SK-N-SH treated with all-trans-retinoic acid at 6 μM for 48 hours (cell line): ENCODE results near the gene ZFYVE19.

Experiments
- ATAC-seq: fragments of 200-7000 bp; cut with Tn5 transposase; 3 replicates; pipeline ENCODE4 v1.9.1; 2020; ENCODE audit warnings: mild to moderate bottlenecking, moderate library complexity
- ARNTL ChIP-seq: fragments of 450-650 bp; formaldehyde crosslinking; IDR thresholded peaks from 2 replicates; pipeline ENCODE4 v1.5.0; 2020; ENCODE audit warnings: low read depth, mild to moderate bottlenecking, moderate library complexity, borderline replicate concordance
- BACH2 ChIP-seq: fragments of 250-450 bp; sonication (Bioruptor Pico); IDR thresholded peaks from 2 replicates; pipeline ENCODE4 v1.9.0; 2021; ENCODE audit warnings: mild to moderate bottlenecking, borderline replicate concordance
- CSDC2 ChIP-seq: fragments of 250-450 bp; sonication (Bioruptor Pico); IDR thresholded peaks from 2 replicates; pipeline ENCODE4 v1.5.0; 2020; ENCODE audit warnings: mild to moderate bottlenecking, moderate library complexity
- ESRRG ChIP-seq: fragments of 250-450 bp; sonication (Bioruptor Pico); IDR thresholded peaks from 2 replicates; pipeline ENCODE4 v1.6.1; 2021; ENCODE audit warnings: mild to moderate bottlenecking
- GLIS3 ChIP-seq: fragments of 250-450 bp; sonication (Bioruptor Pico); IDR thresholded peaks from 2 replicates; pipeline ENCODE4 v1.5.0; 2020; ENCODE audit warnings: mild to moderate bottlenecking, moderate library complexity
- ISL1 ChIP-seq: fragments of 250-450 bp; sonication (Bioruptor Pico); IDR thresholded peaks from 2 replicates; pipeline ENCODE4 v2.1.2; 2022; ENCODE audit warnings: mild to moderate bottlenecking, moderate library complexity
- OSR1 ChIP-seq: fragments of 250-450 bp; sonication (Bioruptor Pico); IDR thresholded peaks from 2 replicates; pipeline ENCODE4 v1.8.0; 2022; ENCODE audit warnings: moderate library complexity, mild to moderate bottlenecking, inconsistent platforms
- RARB ChIP-seq: fragments of 250-450 bp; sonication (Bioruptor Pico); IDR thresholded peaks from 2 replicates; pipeline ENCODE4 v1.8.0; 2021; ENCODE audit warnings: mild to moderate bottlenecking, moderate library complexity
- SNAI2 ChIP-seq: fragments of 250-450 bp; sonication (Bioruptor Pico); IDR thresholded peaks from 2 replicates; pipeline ENCODE4 v1.5.0; 2020; ENCODE audit warnings: mild to moderate bottlenecking, moderate library complexity
- TCF4 ChIP-seq: fragments of 250-450 bp; sonication (Bioruptor Pico); IDR thresholded peaks from 2 replicates; pipeline ENCODE4 v1.8.0; 2021; ENCODE audit warnings: mild to moderate bottlenecking, moderate library complexity, borderline replicate concordance
- TOX ChIP-seq: fragments of 250-450 bp; sonication (Bioruptor Pico); IDR thresholded peaks from 2 replicates; pipeline ENCODE4 v1.8.0; 2021; ENCODE audit warnings: mild to moderate bottlenecking, moderate library complexity, borderline replicate concordance
- ZC3H10 ChIP-seq: fragments of 250-450 bp; sonication (Bioruptor Pico); IDR thresholded peaks from 2 replicates; pipeline ENCODE4 v1.5.1; 2021; ENCODE audit warnings: mild to moderate bottlenecking, moderate library complexity
- ZFP3 ChIP-seq: fragments of 250-450 bp; sonication (Bioruptor Pico); IDR thresholded peaks from 2 replicates; pipeline ENCODE4 v1.5.0; 2020; ENCODE audit warnings: mild to moderate bottlenecking, moderate library complexity
- ZFP30 ChIP-seq: fragments of 450-650 bp; formaldehyde crosslinking; IDR thresholded peaks from 2 replicates; pipeline ENCODE4 v1.5.0; 2022; ENCODE audit warnings: mild to moderate bottlenecking, moderate library complexity
- ZNF565 ChIP-seq: fragments of 450-650 bp; formaldehyde crosslinking; conservative IDR thresholded peaks from 2 replicates; pipeline ENCODE4 v1.5.0; 2020; ENCODE audit warnings: low read depth, mild to moderate bottlenecking, moderate library complexity
- ZNF70 ChIP-seq: fragments of 450-650 bp; formaldehyde crosslinking; IDR thresholded peaks from 2 replicates; pipeline ENCODE4 v1.5.0; 2020; ENCODE audit warnings: mild to moderate bottlenecking, moderate library complexity
- ZNF8 ChIP-seq: fragments of 450-650 bp; formaldehyde crosslinking; IDR thresholded peaks from 2 replicates; pipeline ENCODE4 v1.5.0; 2020; ENCODE audit warnings: mild to moderate bottlenecking, moderate library complexity
- TF ChIP-seq, protein P1 (sequence below): fragments of 250-450 bp; sonication (Bioruptor Pico); IDR thresholded peaks from 2 replicates; pipeline ENCODE4 v1.8.0; 2021; ENCODE audit warnings: low read depth, mild to moderate bottlenecking, moderate library complexity, borderline replicate concordance
- TF ChIP-seq, protein P2 (sequence below): fragments of 250-450 bp; sonication (Bioruptor Pico); IDR thresholded peaks from 2 replicates; pipeline ENCODE4 v1.5.1; 2020; ENCODE audit warnings: low read depth, mild to moderate bottlenecking, moderate library complexity
- TF ChIP-seq, protein P3 (sequence below): fragments of 250-450 bp; sonication (Bioruptor Pico); IDR thresholded peaks from 2 replicates; pipeline ENCODE4 v1.8.0; 2020; ENCODE audit warnings: mild to moderate bottlenecking, moderate library complexity, borderline replicate concordance
- TF ChIP-seq, protein P4 (sequence below): fragments of 250-450 bp; sonication (Bioruptor Pico); IDR thresholded peaks from 2 replicates; pipeline ENCODE4 v1.5.0; 2020; ENCODE audit warnings: mild to moderate bottlenecking, moderate library complexity

The ZFYVE19 gene

DNA sequence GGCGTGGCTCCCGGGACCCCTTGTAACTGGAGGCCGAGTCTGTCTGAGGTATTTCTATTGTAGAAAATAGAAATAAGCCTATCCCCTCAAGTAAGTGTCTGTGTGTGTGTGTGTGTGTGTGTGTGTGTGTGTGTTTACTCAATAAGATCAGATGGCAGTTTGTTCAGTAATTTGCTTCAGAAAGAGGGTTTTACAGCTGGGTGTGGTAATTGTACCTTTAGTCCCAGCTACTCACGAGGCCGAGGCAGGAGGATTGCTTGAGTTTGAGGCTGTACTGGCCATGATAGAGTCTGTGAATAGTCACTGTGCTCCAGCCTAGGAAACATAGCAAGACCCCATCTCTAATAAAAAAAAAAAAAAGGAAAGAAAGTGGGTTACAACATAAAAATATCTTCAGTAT is 45.6 kb downstream of the ZFYVE19 start (continued):
- no peak for TF ChIP-seq ARNTL (CRISPR knock-in tag)
- no peak for TF ChIP-seq ZC3H10
- no peak for TF ChIP-seq ISL1 (CRISPR knock-in tag)
- TF ChIP-seq, protein P1, sequence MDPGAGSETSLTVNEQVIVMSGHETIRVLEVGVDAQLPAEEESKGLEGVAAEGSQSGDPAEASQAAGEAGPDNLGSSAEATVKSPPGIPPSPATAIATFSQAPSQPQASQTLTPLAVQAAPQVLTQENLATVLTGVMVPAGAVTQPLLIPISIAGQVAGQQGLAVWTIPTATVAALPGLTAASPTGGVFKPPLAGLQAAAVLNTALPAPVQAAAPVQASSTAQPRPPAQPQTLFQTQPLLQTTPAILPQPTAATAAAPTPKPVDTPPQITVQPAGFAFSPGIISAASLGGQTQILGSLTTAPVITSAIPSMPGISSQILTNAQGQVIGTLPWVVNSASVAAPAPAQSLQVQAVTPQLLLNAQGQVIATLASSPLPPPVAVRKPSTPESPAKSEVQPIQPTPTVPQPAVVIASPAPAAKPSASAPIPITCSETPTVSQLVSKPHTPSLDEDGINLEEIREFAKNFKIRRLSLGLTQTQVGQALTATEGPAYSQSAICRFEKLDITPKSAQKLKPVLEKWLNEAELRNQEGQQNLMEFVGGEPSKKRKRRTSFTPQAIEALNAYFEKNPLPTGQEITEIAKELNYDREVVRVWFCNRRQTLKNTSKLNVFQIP, result no peak
- TF ChIP-seq ZFP30 (CRISPR knock-in tag), result no peak
- TF ChIP-seq RARB (CRISPR knock-in tag), result no peak
- no peak for TF ChIP-seq ZFP3 (CRISPR knock-in tag)
- TF ChIP-seq OSR1 (CRISPR knock-in tag), result no peak
- TF ChIP-seq ZNF70, result no peak

DNA sequence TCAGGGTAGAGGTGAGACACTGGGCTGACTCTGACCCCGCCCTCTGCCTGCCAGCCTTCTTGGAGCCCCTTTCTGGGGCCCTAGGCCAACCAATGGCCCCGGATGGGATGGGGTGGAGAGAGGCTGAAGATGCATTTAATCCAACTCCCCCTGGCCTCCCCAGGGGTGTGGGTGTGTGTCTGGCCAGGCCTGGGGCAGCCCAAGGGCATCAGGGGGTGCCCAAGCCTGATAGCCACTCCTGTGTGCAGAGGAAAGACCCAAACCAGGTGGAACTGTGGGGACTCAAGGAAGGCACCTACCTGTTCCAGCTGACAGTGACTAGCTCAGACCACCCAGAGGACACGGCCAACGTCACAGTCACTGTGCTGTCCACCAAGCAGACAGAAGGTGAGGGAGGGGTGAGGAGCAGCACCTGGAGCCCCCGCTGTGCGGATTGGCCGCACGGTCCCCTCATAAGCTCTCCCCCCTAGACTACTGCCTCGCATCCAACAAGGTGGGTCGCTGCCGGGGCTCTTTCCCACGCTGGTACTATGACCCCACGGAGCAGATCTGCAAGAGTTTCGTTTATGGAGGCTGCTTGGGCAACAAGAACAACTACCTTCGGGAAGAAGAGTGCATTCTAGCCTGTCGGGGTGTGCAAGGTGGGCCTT is 46.5 kb downstream of the ZFYVE19 start:
- TF ChIP-seq, protein P2, sequence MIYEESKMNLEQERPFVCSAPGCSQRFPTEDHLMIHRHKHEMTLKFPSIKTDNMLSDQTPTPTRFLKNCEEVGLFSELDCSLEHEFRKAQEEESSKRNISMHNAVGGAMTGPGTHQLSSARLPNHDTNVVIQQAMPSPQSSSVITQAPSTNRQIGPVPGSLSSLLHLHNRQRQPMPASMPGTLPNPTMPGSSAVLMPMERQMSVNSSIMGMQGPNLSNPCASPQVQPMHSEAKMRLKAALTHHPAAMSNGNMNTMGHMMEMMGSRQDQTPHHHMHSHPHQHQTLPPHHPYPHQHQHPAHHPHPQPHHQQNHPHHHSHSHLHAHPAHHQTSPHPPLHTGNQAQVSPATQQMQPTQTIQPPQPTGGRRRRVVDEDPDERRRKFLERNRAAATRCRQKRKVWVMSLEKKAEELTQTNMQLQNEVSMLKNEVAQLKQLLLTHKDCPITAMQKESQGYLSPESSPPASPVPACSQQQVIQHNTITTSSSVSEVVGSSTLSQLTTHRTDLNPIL, result no peak
- TF ChIP-seq, protein P3, sequence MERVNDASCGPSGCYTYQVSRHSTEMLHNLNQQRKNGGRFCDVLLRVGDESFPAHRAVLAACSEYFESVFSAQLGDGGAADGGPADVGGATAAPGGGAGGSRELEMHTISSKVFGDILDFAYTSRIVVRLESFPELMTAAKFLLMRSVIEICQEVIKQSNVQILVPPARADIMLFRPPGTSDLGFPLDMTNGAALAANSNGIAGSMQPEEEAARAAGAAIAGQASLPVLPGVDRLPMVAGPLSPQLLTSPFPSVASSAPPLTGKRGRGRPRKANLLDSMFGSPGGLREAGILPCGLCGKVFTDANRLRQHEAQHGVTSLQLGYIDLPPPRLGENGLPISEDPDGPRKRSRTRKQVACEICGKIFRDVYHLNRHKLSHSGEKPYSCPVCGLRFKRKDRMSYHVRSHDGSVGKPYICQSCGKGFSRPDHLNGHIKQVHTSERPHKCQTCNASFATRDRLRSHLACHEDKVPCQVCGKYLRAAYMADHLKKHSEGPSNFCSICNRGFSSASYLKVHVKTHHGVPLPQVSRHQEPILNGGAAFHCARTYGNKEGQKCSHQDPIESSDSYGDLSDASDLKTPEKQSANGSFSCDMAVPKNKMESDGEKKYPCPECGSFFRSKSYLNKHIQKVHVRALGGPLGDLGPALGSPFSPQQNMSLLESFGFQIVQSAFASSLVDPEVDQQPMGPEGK, result no peak
- TF ChIP-seq TOX (no peak), ESRRG (no peak), ZNF70 (no peak), GLIS3 (CRISPR knock-in tag) (no peak), CSDC2 (no peak), TCF4 (CRISPR knock-in tag) (no peak), ZNF8 (CRISPR knock-in tag) (no peak)
- TF ChIP-seq, protein P4, sequence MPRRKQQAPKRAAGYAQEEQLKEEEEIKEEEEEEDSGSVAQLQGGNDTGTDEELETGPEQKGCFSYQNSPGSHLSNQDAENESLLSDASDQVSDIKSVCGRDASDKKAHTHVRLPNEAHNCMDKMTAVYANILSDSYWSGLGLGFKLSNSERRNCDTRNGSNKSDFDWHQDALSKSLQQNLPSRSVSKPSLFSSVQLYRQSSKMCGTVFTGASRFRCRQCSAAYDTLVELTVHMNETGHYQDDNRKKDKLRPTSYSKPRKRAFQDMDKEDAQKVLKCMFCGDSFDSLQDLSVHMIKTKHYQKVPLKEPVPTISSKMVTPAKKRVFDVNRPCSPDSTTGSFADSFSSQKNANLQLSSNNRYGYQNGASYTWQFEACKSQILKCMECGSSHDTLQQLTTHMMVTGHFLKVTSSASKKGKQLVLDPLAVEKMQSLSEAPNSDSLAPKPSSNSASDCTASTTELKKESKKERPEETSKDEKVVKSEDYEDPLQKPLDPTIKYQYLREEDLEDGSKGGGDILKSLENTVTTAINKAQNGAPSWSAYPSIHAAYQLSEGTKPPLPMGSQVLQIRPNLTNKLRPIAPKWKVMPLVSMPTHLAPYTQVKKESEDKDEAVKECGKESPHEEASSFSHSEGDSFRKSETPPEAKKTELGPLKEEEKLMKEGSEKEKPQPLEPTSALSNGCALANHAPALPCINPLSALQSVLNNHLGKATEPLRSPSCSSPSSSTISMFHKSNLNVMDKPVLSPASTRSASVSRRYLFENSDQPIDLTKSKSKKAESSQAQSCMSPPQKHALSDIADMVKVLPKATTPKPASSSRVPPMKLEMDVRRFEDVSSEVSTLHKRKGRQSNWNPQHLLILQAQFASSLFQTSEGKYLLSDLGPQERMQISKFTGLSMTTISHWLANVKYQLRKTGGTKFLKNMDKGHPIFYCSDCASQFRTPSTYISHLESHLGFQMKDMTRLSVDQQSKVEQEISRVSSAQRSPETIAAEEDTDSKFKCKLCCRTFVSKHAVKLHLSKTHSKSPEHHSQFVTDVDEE (CRISPR knock-in tag), result no peak
- ATAC-seq, result no peak

DNA sequence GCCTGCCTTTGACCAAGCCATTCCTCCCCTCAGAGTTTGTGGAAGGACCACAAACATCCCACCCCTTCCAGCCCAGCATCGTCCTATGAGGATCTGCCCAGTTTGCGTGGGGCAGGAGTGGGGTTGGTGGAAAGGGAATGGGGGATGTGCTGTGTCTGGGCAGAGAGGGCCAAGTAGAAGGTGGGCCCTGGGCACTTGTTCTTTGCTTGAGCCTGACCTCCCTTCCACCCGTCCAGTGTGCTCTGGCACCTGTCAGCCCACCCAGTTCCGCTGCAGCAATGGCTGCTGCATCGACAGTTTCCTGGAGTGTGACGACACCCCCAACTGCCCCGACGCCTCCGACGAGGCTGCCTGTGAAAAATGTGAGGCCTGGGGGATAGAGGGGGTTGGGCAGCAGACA is 47.3 kb downstream of the ZFYVE19 start:
- TF ChIP-seq RARB (CRISPR knock-in tag) (no peak), ZNF8 (CRISPR knock-in tag) (no peak), ESRRG (no peak), TCF4 (CRISPR knock-in tag) (no peak), ZC3H10 (no peak), BACH2 (CRISPR knock-in tag) (no peak), ZFP3 (CRISPR knock-in tag) (no peak), ZNF565 (CRISPR knock-in tag) (no peak), SNAI2 (no peak), ZNF70 (no peak), ZFP30 (CRISPR knock-in tag) (no peak)
- TF ChIP-seq, protein P2, result no peak
- TF ChIP-seq, all 23 proteins: peak for 0
- ATAC-seq, result no peak
